HEK293 (cell line): ENCODE results near the gene ADAMTS2.

ENCODE experiments used
- CTCF ChIA-PET: fragments of 350-600 bp; formaldehyde crosslinking; extraction: SDS; loops from one replicate; lab custom pipeline; 2021; ENCODE audit warnings: antibody characterized with exemption; lab: Yijun Ruan, JAX
- POLR2A ChIA-PET: fragments of 300-600 bp; formaldehyde crosslinking; extraction: SDS; loops from one replicate; lab custom pipeline; 2020; ENCODE audit warnings: antibody characterized with exemption, inconsistent platforms; lab: Yijun Ruan, JAX
- H3K27ac ChIP-seq: fragments of 200-500 bp; sonication (Bioruptor generic); 2 replicates; pipeline ENCODE4 v1.5.1; 2014; ENCODE audit warnings: low read depth, low read length, control low read depth, inconsistent platforms; ENCODE audit errors: extremely low read depth
- H3K36me3 ChIP-seq, 2 experiments: fragments of 200-500 bp in 1 of 2; sonication (Bioruptor generic) in 1 of 2; 1 replicate in 1 of 2; 2 replicates in 1 of 2; pipeline ENCODE4 v1.5.1; 2014 to 2017; ENCODE audit warnings: inconsistent platforms in 2 of 2, low read length in 2 of 2; ENCODE audit not compliant: control insufficient read depth in 2 of 2, insufficient read depth in 1 of 2
- H3K4me1 ChIP-seq: fragments of 200-500 bp; sonication (Bioruptor generic); 2 replicates; pipeline ENCODE4 v1.5.1; 2014; ENCODE audit warnings: mild to moderate bottlenecking, low read length, inconsistent platforms; ENCODE audit not compliant: control insufficient read depth, insufficient read depth
- H3K4me3 ChIP-seq: 2 replicates; pipeline ENCODE4 v1.5.1; 2011; ENCODE audit warnings: low read depth, mild to moderate bottlenecking, control low read depth, low read length, moderate library complexity
- H3K9me3 ChIP-seq: fragments of 200-500 bp; sonication (Bioruptor generic); 2 replicates; pipeline ENCODE4 v1.5.1; 2014; ENCODE audit warnings: low read depth, low read length, inconsistent platforms; ENCODE audit not compliant: control insufficient read depth, insufficient read depth
- ELK4 ChIP-seq: IDR thresholded peaks from 2 replicates; pipeline ENCODE4 v1.6.1; 2011; ENCODE audit warnings: mild to moderate bottlenecking, low read depth, low read length, borderline replicate concordance
- GFI1B ChIP-seq: fragments of 450-650 bp; formaldehyde crosslinking; IDR thresholded peaks from 2 replicates; pipeline ENCODE4 v1.5.1; 2016; ENCODE audit warnings: missing biosample characterization, missing genetic modification characterization
- GLI4 ChIP-seq: fragments of 450-650 bp; formaldehyde crosslinking; IDR thresholded peaks from 2 replicates; pipeline ENCODE4 v1.5.1; 2016; ENCODE audit warnings: missing biosample characterization, missing genetic modification characterization
- INSM2 ChIP-seq: fragments of 450-650 bp; formaldehyde crosslinking; IDR thresholded peaks from 2 replicates; pipeline ENCODE4 v1.5.1; 2016; ENCODE audit warnings: missing biosample characterization, missing genetic modification characterization
- OVOL3 ChIP-seq: fragments of 450-650 bp; formaldehyde crosslinking; IDR thresholded peaks from 2 replicates; pipeline ENCODE4 v1.5.1; 2016; ENCODE audit warnings: missing biosample characterization, missing genetic modification characterization
- PRDM10 ChIP-seq: fragments of 450-650 bp; formaldehyde crosslinking; IDR thresholded peaks from 2 replicates; pipeline ENCODE4 v1.5.1; 2016; ENCODE audit warnings: missing biosample characterization, missing genetic modification characterization
- SCRT2 ChIP-seq: fragments of 450-650 bp; formaldehyde crosslinking; IDR thresholded peaks from 2 replicates; pipeline ENCODE4 v1.5.1; 2016; ENCODE audit warnings: missing biosample characterization, missing genetic modification characterization
- SETDB1 ChIP-seq: IDR thresholded peaks from one replicate; pipeline ENCODE4 v1.6.1; 2017; ENCODE audit warnings: mild to moderate bottlenecking, low read length, moderate library complexity, mixed read lengths; ENCODE audit not compliant: insufficient read length
- TRIM28 ChIP-seq: IDR thresholded peaks from 2 replicates; pipeline ENCODE4 v1.6.1; 2011; ENCODE audit warnings: low read length, control low read depth, borderline replicate concordance
- WT1 ChIP-seq: fragments of 450-650 bp; formaldehyde crosslinking; IDR thresholded peaks from 2 replicates; pipeline ENCODE4 v1.5.1; 2016; ENCODE audit warnings: missing biosample characterization, missing genetic modification characterization
- ZNF10 ChIP-seq: fragments of 450-650 bp; formaldehyde crosslinking; IDR thresholded peaks from 2 replicates; pipeline ENCODE4 v1.5.1; 2017; ENCODE audit warnings: missing biosample characterization, missing genetic modification characterization
- ZNF169 ChIP-seq: fragments of 450-650 bp; formaldehyde crosslinking; IDR thresholded peaks from 2 replicates; pipeline ENCODE4 v1.5.1; 2016; ENCODE audit warnings: missing biosample characterization, missing genetic modification characterization
- ZNF175 ChIP-seq: fragments of 450-650 bp; formaldehyde crosslinking; IDR thresholded peaks from 2 replicates; pipeline ENCODE4 v1.5.1; 2016; ENCODE audit warnings: missing biosample characterization, missing genetic modification characterization
- ZNF184 ChIP-seq: fragments of 450-650 bp; IDR thresholded peaks from 2 replicates; pipeline ENCODE4 v1.5.1; 2018; ENCODE audit warnings: missing biosample characterization, mild to moderate bottlenecking, missing genetic modification characterization
- ZNF274 ChIP-seq, 2 experiments: fragments of 200-500 bp in 1 of 2; fragments of 450-650 bp in 1 of 2; sonication (Bioruptor generic) in 1 of 2; formaldehyde crosslinking in 1 of 2; IDR thresholded peaks; 2 replicates each; pipeline versions ENCODE4 v1.5.1 to v1.6.1; 2014 to 2016; ENCODE audit warnings: borderline replicate concordance in 1 of 2, inconsistent platforms in 1 of 2, low read length in 1 of 2, missing biosample characterization in 1 of 2, missing genetic modification characterization in 1 of 2
- ZNF324 ChIP-seq: fragments of 450-650 bp; formaldehyde crosslinking; IDR thresholded peaks from 2 replicates; pipeline ENCODE4 v1.5.1; 2016; ENCODE audit warnings: missing biosample characterization, missing genetic modification characterization
- ZNF350 ChIP-seq: fragments of 450-650 bp; formaldehyde crosslinking; IDR thresholded peaks from 2 replicates; pipeline ENCODE4 v1.5.0; 2017; ENCODE audit warnings: missing biosample characterization, mild to moderate bottlenecking, missing genetic modification characterization
- ZNF398 ChIP-seq: fragments of 450-650 bp; formaldehyde crosslinking; IDR thresholded peaks from 2 replicates; pipeline ENCODE4 v1.5.1; 2017; ENCODE audit warnings: missing biosample characterization, missing genetic modification characterization
- ZNF423 ChIP-seq: fragments of 450-650 bp; formaldehyde crosslinking; IDR thresholded peaks from 2 replicates; pipeline ENCODE4 v1.5.1; 2016; ENCODE audit warnings: missing biosample characterization, missing genetic modification characterization
- ZNF48 ChIP-seq: fragments of 450-650 bp; formaldehyde crosslinking; IDR thresholded peaks from 2 replicates; pipeline ENCODE4 v1.5.1; 2016; ENCODE audit warnings: missing biosample characterization, missing genetic modification characterization
- ZNF639 ChIP-seq: fragments of 450-650 bp; formaldehyde crosslinking; IDR thresholded peaks from 2 replicates; pipeline ENCODE4 v1.5.1; 2016; ENCODE audit warnings: missing biosample characterization, missing genetic modification characterization
- ZNF791 ChIP-seq: fragments of 450-650 bp; formaldehyde crosslinking; IDR thresholded peaks from 2 replicates; pipeline ENCODE4 v1.5.1; 2016; ENCODE audit warnings: missing biosample characterization, missing genetic modification characterization
- ZNF792 ChIP-seq: fragments of 450-650 bp; formaldehyde crosslinking; IDR thresholded peaks from 2 replicates; pipeline ENCODE4 v1.5.1; 2016; ENCODE audit warnings: missing biosample characterization, missing genetic modification characterization

The ADAMTS2 gene

GRCh38 chr5:179079165-179079987, 265.9 kb downstream of the ADAMTS2 start:
- TF ChIP-seq ZNF639 (tag by site-specific recombination), result no peak
- no peak for TF ChIP-seq ZNF324 (tag by site-specific recombination)
- no peak for TF ChIP-seq SCRT2 (tag by site-specific recombination)
- TF ChIP-seq TRIM28, result peak; percentile 91; the same call in 1 of the 2 replicates
- no peak for TF ChIP-seq OVOL3 (tag by site-specific recombination)
- peak; percentile 87 for TF ChIP-seq ZNF274 (IDR thresholded peaks at IDR 0.05; ENCODE audit: low read length)
- TF ChIP-seq ZNF274 (tag by site-specific recombination; IDR thresholded peaks at IDR 0.05; ENCODE audit: borderline replicate concordance), result peak; percentile 94
- no peak for TF ChIP-seq ZNF423 (tag by site-specific recombination)
- no peak for TF ChIP-seq PRDM10
- peak; percentile 96 for TF ChIP-seq SETDB1
- TF ChIP-seq ZNF10 (tag by site-specific recombination), result no peak
- no peak for TF ChIP-seq ZNF48
- POLR2A ChIA-PET, result no interaction called here
- no peak overlapping the region for H3K4me3 ChIP-seq
- H3K4me1 ChIP-seq, result no peaks in the 10 kb centered on the region
- no peak overlapping the region for H3K27ac ChIP-seq
- peaks cover 0 to 4% of the 10 kb centered on the region in 2 experiments; a peak in 1 of 3 replicates for H3K36me3 ChIP-seq
- no peaks in the 10 kb centered on the region; the same call in 1 of the 2 replicates for H3K9me3 ChIP-seq
- CTCF ChIA-PET, result no interaction called here

GRCh38 chr5:179065703-179066102, 279.6 kb downstream of the ADAMTS2 start:
- POLR2A ChIA-PET, result no interaction called here
- H3K4me1 ChIP-seq, result no peaks in the 10 kb centered on the region
- CTCF ChIA-PET, result interaction anchor here (0.6 kb wide), 1 partner anchor 1569 kb away, joined by 3 read pairs; no protein-coding TSS in a partner anchor
- no peaks in the 10 kb centered on the region; a peak in 1 of 3 replicates for H3K36me3 ChIP-seq
- H3K9me3 ChIP-seq, result no peaks in the 10 kb centered on the region; the same call in none of the 2 replicates
- H3K4me3 ChIP-seq, result no peak overlapping the region
- no peak overlapping the region for H3K27ac ChIP-seq
- TF ChIP-seq ZNF324 (tag by site-specific recombination) (no peak), ZNF350 (no peak), ZNF175 (tag by site-specific recombination) (no peak), GLI4 (no peak), ZNF184 (tag by site-specific recombination) (no peak), ELK4 (no peak), ZNF791 (tag by site-specific recombination) (no peak), ZNF169 (tag by site-specific recombination) (no peak), ZNF639 (tag by site-specific recombination) (no peak), ZNF792 (no peak), ZNF398 (tag by site-specific recombination) (no peak), WT1 (tag by site-specific recombination) (no peak), INSM2 (tag by site-specific recombination) (no peak), GFI1B (no peak)
